GM21526 (cell line): ENCODE results near the gene GLS2.
"Not testable (repeated sequence)": the region's sequence is repeated elsewhere in the genome, so short reads cannot be mapped to it uniquely, and the experiment has no call there.

ENCODE experiments used
- ATAC-seq: cut with Tn5 transposase; IDR thresholded peaks from one replicate; pipeline ENCODE4 v1.9.1; 2021; ENCODE audit warnings: moderate library complexity; ENCODE audit not compliant: unreplicated experiment, low FRiP score

The GLS2 gene

DNA sequence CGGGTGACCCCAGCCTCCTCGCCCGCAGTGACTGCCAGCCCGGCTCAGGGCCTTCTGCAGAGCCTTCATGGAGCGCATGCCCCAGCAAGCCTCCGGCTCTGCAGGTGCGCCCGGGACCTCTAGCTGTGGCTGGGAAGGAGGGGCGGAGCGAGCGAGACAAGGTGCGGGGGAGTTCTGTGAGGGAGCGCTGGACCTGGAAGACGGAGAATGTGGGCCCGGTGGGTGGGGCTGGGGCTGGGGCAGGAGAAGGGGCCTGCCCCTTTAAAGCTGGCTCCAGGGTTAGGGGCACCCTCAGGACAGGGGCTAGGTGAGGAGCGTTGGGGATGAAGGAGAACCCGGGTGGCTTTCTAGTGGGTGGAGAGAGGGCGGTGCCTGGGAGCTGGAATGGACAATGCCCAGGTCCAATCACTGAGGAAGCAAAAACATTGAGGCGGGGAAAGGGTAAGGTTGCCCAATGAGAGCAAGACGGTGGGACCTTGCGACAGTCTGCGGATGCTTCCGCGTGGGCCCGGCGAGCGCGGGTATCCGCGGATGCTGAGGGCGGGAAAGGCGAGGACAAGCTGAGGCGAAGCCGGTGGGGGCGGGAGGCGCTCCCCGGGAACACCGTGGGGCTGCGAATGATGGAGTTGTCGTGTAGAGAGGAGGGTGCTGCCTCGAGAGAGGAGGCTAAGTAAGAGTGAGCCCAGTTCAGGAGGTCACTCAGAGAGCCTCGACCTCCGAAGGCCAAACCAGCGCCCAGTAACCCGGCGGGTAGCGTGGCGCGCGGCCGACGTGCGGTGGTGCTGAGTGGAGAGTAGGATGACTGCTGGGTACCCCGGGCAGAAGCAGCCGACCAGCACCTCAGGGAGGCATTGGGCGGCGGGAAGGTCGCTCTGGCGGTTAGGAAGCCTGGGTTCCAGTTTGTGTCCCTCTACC lies at the start of gene GLS2:
Gene GLS2 (minus strand): TSS at position 121 of the 915 bp plus-strand sequence. CDS start 43 bp downstream, at position 78.
- ATAC-seq, result peak; percentile 73

DNA sequence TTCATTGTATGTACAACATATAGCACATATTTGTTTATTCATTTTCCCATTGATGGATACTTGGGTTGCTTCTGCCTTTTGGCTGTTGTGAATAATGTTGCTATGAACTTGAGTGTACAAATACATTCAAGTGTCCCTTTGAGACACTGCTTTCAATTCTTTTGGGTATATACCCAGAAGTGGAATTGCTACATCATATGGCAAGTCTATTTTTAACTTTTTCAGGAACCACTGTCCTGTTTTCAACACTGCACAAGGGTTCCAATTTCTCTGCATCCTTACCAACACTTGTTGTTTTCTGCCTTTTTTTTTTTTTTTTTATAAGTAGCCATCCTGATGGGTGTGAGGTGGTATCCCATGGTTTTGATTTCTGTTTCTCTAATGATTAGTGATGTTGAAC lies 49.6 kb upstream of the GLS2 start:
- no peak for ATAC-seq

DNA sequence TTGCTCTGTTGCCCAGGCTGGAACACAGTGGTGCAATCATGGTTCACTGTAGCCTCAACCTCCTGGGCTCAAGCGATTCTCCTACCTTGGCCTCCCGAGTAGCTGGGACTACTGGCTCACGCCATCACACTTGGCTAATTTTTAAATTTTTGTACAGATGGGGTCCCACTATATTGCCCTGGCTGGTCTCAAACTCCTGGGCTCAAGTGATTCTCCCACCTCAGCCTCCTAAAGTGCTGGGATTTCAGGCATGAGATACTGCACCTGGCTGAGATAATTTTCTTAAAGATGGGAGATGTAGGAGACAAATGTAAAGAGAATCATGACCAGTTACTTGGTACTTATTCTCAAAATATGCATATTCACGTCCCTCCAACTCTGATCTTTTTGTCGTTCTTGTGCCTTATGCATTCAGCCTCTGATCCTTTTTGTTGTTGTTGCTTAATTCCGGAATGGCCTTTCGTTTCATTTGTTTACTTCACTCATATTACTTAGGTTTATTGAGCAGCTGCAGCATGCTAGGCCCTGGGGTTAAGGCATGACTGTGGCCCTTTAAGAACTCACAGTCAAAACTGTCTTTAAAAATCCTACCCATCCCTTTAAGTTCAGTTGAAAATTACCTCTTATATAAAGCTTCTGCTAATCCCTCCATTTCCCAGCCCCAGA lies 42.6 kb upstream of the GLS2 start:
- no peak for ATAC-seq

- ATAC-seq, result no peak
Measured at GRCh38 chr12:56529656-56530055, 41.7 kb upstream of the GLS2 start.

- no peak for ATAC-seq
Measured at GRCh38 chr12:56528846-56529245, 40.9 kb upstream of the GLS2 start.

GRCh38 chr12:56522411-56523193 lies 34.6 kb upstream of the GLS2 start:
- ATAC-seq, result no peak

- no peak for ATAC-seq
Measured at GRCh38 chr12:56521590-56522371, 33.8 kb upstream of the GLS2 start, which contains the start of gene RBMS2. Gene RBMS2, plus strand, starts transcription at chr12:56521820. Its CDS starts 204 bp downstream, at chr12:56522024.

DNA sequence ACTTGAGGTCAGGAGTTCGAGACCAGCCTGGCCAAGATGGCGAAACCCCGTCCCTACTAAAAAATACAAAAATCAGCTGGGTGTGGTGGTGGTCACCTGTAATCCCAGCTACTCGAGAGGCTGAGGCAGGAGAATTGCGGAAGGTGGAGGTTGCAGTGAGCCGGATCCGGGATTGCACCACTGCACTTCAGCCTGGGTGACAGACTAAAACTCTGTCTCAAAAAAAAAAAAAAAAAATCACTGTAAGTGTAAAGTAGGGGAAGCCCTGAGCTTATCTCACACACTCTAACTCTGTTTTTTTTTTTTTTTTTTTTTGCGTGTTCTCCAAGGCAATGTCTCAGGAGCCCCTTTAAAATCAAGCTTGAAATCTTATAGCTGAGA lies 33.2 kb upstream of the GLS2 start:
- no peak for ATAC-seq

DNA sequence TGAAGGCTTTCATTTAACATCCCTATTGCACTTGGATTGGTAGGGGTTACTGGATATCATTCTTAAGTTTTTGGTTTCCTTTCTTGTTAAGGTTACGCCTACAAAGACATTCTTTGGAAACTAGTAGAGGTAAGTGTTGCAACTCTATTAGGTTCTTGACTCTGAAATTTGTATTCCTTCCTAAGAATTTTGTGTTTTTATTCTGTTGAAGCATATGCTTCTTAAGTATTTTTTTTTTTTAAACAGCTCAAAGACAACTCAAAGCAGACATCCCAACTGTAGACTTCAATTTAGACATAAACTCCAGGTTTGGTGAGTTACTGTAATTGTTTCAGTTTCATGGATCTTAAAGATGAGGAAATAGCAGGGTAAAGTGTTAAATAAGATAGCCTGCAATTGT lies 32.5 kb upstream of the GLS2 start:
- ATAC-seq, result no peak

DNA sequence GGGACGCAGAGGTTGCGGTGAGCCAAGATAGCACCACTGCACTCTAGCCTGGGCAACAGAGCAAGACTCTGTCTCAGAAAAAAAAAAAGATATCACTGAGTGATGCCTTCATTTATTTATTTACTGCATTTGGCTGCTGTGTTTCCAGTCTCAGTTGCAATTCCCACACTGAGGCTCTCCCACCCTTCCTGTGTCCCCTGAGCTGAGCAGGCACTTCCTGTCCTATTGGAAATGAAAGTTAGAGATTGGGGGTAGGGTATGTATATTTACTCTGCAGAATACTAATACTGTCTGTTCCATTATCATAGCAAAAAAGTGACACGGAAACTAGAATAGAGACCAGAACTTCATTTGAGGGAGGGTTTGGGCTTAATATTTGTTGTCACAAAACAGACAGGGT lies 32.1 kb upstream of the GLS2 start:
- no peak for ATAC-seq

DNA sequence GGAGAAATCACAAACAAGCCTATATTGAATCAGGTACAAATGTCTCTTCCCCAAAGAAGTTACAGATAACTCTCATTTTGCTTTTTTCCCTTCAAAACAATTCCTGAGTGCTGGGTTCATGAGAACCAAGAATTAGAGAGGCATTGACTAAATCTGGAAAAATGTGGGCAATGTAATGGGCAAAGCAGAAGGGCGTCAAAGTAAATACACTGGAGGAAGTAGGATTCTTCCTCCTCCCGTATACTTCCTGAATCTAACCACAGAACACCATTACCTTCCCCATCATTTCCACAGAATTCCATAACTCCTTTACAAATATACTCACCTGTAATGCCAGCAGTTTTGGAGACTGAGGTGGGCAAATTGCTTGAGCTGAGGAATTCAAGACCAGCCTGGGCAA lies 30.6 kb upstream of the GLS2 start:
- no peak for ATAC-seq

- ATAC-seq, result no peak
Measured at GRCh38 chr12:56517854-56518253, 29.9 kb upstream of the GLS2 start.

GRCh38 chr12:56514014-56514318 lies 26.0 kb upstream of the GLS2 start:
- not testable (repeated sequence) for ATAC-seq

DNA sequence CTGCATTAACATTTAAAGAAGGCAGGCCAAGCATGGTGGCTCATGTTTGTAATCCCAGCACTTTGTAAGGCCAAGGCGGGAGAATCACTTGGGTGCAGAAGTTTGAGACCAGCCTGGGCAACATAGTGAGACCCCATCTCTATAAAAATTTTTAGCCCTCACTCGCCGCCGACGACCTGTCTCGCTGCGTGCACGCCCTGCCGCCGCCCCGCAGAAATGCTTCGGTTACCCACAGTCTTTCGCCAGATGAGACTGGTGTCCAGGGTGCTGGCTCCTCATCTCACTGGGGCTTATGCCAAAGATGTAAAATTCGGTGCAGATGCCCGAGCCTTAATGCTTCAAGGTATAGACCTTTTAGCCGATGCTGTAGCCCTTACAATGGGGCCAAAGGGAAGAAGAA lies 22.8 kb upstream of the GLS2 start:
- ATAC-seq, result no peak

GRCh38 chr12:56499879-56500278 lies 11.9 kb upstream of the GLS2 start:
- ATAC-seq, result not testable (repeated sequence)

- not testable (repeated sequence) for ATAC-seq
Measured at GRCh38 chr12:56499452-56499851, 11.5 kb upstream of the GLS2 start.

DNA sequence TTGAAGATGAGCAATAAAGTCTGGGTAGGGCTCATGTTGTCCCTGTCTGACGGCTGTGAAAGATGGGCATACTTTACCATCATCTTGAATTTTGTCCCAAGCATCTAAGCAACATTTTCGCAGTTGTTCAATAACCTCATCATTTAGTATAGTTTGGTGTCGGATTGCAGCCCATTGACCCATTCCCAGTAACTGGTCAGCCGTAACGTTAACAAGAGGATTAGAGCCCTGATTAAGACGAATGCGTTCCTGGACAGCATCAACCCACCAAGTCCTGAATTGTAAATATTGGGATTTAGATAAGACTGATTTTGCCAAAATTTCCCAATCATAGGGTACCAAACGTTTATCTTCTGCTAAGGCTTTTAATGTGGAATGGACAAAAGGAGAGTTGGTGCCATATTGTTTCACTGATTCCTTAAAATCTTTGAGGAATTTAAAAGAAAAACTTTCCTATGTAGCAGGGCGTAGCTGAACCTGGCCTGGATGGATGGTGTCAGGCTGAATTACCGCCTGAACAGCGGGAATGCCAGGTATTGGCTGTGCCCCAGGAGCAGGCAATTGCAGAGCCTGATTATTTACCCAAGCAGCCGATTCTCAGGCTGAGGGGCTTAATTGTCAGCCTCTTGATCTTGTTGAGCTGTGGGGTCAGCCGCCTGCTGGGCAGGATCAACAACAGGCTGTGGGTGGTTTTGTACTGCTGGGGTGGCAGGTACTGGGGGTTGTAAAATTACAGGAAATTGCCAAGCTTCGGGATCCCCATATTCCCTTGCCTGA lies 10.4 kb upstream of the GLS2 start:
- ATAC-seq, result not testable (repeated sequence)

GRCh38 chr12:56496704-56497103 lies 8.7 kb upstream of the GLS2 start:
- not testable (repeated sequence) for ATAC-seq

- not testable (repeated sequence) for ATAC-seq
Measured at GRCh38 chr12:56494481-56494880, 6.5 kb upstream of the GLS2 start.

DNA sequence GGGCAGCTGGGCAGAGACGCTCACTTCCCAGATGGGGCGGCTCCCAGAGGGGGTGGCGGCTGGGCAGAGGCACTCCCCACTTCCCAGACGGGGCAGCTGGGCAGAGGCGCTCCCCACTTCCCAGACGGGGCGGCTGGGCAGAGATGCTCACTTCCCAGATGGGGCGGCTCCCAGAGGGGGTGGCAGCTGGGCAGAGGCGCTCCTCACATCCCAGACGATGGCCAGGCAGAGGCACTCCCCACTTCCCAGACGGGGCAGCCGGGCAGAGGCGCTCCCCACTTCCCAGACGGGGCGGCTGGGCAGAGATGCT lies 6.1 kb upstream of the GLS2 start:
- ATAC-seq, result not testable (repeated sequence)
